Measurements from ENCODE around the gene HNRNPC.

HNRNPC gene

DNA sequence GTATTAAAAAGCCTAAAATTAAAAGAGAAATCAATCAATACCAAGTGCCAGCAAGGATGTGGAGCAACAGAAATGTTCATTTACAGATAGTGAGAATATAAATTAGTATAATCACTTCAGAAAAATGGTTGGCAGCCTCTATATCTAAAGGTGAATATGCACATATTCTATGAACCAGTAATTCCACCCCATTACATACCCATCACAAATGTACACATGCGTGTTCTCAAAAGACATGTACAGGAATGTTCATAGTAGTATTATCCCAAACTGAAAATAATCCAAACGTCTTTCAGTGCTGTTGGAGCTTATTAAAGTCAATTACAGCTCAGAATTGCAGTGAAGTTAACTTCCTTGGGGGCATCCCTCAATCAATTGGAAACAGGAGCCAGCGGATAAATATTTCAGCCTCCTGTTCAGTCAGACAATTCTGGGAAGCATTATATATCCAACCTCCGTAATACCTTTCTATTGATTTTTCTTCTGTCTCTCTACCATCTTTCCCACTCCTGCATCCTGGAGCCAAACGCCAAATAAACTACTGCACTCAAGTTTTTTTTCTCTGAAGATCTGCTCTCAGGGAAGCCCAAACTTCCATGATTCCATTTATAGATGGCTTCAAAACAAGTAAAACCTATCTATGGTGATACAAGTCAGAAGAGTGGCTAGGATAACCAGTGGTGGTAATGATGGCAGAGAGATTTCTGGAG lies 68.3 kb downstream of the HNRNPC start:
- TF ChIP-seq, protein P1, sequence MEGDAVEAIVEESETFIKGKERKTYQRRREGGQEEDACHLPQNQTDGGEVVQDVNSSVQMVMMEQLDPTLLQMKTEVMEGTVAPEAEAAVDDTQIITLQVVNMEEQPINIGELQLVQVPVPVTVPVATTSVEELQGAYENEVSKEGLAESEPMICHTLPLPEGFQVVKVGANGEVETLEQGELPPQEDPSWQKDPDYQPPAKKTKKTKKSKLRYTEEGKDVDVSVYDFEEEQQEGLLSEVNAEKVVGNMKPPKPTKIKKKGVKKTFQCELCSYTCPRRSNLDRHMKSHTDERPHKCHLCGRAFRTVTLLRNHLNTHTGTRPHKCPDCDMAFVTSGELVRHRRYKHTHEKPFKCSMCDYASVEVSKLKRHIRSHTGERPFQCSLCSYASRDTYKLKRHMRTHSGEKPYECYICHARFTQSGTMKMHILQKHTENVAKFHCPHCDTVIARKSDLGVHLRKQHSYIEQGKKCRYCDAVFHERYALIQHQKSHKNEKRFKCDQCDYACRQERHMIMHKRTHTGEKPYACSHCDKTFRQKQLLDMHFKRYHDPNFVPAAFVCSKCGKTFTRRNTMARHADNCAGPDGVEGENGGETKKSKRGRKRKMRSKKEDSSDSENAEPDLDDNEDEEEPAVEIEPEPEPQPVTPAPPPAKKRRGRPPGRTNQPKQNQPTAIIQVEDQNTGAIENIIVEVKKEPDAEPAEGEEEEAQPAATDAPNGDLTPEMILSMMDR (IDR thresholded peaks at IDR 0.05; ENCODE audit: low read depth, low read length, missing control alignments) = no peak
- H3K4me3 ChIP-seq (replicated peaks; ENCODE audit: low read depth, low read length) = no peak overlapping the region
- DNase-seq (ENCODE audit: extremely low read depth, low read depth) = no peak

DNA sequence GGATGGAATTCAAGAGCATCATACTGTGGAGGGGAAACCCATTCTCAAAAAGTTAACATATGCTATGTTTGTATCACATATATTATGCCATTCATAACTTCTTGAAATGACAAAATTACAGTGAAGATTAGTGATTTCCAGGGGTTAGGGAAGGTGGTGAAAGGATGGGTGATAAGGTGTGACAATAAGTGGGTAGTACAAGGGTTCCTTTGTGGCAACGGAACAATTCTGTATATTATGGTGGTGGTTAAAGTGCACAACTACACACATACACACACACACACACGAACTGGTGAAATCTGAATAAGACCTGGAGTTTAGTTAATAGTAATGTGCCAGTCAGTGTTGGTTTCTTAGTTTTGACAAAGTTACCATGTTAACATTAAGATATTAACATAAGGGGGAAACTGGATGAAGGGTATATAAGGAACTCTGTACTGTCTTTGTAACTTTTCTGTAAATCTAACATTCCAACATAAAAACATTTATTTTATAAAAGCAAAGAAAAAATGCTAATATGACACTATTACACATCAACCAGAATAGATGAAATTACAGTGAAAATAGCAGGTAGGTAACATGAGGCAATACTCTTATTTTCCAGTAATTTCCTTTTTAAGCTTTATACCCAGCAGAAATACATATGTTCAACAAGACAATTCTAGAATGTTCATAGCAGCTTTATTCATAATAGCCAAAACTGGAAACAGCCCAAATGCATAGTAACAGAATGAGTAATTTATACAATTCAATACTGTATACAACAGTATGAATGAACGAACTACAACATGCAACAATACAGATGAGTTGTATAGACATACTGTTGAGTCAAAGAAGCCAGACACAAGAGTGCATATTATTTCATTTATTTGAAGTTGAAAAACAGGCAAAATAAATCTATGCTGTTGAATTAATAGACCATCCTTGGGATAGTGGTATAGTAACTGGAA lies 69.4 kb downstream of the HNRNPC start:
- TF ChIP-seq, protein P1 (IDR thresholded peaks at IDR 0.05; ENCODE audit: low read depth, low read length, missing control alignments) = no peak
- H3K4me3 ChIP-seq (replicated peaks; ENCODE audit: low read depth, low read length) = no peak overlapping the region
- no peak for DNase-seq (ENCODE audit: extremely low read depth, low read depth)

DNA sequence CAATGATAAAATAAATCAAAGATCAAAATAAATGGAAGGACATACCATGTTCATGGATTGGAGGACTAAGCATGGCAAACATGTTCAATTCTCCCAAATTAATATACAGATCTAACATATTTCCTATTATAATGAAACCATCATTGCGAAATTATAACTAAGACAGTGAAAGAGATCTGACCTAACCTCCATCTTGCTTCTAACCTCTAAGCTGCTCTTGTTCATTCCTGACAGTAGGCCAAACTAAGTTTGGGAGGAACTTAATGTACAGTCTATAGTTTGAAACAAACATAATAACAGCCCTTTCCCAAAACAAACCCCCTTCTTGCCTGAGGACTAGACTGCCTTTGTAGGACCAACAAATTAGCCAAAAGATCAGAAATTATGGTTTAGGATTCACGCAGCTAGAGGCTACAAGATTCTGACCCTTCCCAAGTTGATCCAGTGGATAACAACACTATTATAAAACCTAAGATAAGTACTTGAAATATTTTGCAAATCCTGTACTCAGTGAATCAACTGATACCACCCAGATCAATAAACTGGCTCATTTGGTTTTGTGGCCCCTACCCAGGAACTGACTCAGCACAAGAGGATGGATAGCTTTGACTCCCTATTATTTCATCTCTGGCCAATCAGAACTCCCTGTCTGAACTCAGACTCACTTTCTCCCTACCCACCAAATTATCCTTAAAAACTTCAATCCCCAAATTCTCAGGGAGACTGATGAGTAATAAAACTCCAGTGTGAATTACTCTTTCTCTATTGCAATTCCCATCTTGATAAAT lies 71.6 kb downstream of the HNRNPC start:
- no peak overlapping the region for H3K4me3 ChIP-seq (replicated peaks; ENCODE audit: low read depth, low read length)
- no peak for DNase-seq (ENCODE audit: extremely low read depth, low read depth)

DNA sequence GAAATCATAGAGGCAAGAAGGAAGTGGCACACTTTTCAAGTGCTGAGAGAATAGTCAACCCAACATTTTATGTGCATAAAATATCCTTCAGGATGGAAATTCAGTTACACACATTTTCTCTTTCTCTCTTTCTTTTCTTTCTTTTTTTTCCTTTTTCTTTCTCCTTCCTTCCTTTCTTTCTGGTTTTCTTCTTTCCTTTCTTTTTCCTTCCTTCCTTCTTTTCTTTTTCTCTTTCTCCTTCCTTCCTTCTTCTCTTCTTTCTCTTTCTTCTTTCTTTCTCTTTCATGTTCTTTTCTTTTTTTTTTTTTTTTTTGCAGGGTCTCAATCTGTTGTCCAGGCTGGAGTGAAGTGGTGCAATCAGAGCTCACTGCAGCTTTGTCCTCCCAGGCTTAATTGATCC lies 74.6 kb downstream of the HNRNPC start:
- no peak for DNase-seq (ENCODE audit: extremely low read depth, low read depth)
- TF ChIP-seq, protein P1 (IDR thresholded peaks at IDR 0.05; ENCODE audit: low read depth, low read length, missing control alignments) = no peak

More for the DNA sequence above, 71.6 kb downstream of the HNRNPC start:
- TF ChIP-seq, protein P1 (IDR thresholded peaks at IDR 0.05; ENCODE audit: low read depth, low read length, missing control alignments) = no peak

DNA sequence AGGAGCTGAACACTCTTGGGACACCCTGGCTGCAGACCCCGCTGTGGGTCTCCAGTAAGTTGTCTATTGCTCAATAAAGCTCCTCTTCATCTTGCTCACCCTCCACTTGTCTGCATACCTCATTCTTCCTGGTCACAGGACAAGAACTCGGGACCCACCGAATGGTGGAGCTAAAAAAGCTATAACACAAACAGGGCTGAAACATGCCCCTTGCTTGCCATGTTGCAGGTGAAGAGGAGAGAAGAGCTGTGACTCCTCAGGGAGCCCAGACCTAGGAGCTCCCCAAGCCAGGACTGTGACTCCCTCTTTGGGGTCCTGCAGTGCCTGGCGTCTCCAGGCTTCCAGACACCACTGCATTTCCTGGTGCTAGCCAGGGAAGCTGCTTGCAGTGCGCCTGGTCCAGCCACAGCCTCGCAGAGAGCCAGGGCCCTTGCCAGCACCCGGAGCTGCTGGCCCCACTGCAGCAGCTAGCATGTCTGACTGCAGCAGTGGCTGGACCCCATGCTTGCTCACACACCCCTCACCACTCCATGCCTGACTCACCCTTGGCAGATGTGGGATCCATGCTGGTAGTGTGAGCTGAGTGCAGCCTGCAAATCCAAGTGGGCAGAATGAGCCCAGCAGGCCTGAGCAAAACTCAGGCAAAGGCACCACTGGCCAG lies 76.2 kb downstream of the HNRNPC start:
- H3K4me3 ChIP-seq (replicated peaks; ENCODE audit: low read depth, low read length) = no peak overlapping the region
- TF ChIP-seq, protein P1 (IDR thresholded peaks at IDR 0.05; ENCODE audit: low read depth, low read length, missing control alignments) = no peak
- no peak for DNase-seq (ENCODE audit: extremely low read depth, low read depth)

More for the DNA sequence above, 74.6 kb downstream of the HNRNPC start:
- no peak overlapping the region for H3K4me3 ChIP-seq (replicated peaks; ENCODE audit: low read depth, low read length)

DNA sequence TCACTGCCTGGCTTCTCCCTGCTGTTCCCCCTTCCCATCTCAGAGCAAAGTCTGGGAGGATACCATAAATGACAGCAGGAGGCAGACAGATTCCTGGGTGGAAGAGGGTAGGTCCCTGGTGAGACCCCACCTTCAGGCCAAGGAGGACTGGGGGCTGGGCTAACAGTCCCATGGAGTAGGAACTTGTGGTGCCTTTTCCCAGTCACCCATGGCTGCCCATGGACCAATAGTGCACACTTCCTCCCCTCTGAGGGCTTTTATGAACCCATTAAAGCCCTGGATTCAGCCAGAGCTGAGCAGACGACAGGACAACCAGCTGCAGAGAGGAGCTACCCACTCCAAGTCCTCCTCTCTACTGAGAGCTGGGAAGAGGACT lies 76.8 kb downstream of the HNRNPC start:
- TF ChIP-seq, protein P1 (IDR thresholded peaks at IDR 0.05; ENCODE audit: low read depth, low read length, missing control alignments) = no peak
- no peak overlapping the region for H3K4me3 ChIP-seq (replicated peaks; ENCODE audit: low read depth, low read length)
- DNase-seq (ENCODE audit: extremely low read depth, low read depth) = no peak
